ENCODE results near the gene LY6G6F. TPM values are rescaled to one million over a fixed set of nuclear protein-coding genes. Genes with fewer than 3 reads are reported as not detected.

LY6G6F gene
- total RNA-seq, 1 donor: not detected

GRCh38 chr6:31720196-31720770 is 13.6 kb downstream of the LY6G6F start:
- no peak for DNase-seq (ENCODE audit: low read depth)
- no peak for TF ChIP-seq CTCF (IDR thresholded peaks at IDR 0.05; ENCODE audit: insufficient read depth, low read length)
- no peak overlapping the region for H3K4me3 ChIP-seq (ENCODE audit: low read depth, low read length)

- no peak for TF ChIP-seq CTCF (IDR thresholded peaks at IDR 0.05; ENCODE audit: insufficient read depth, low read length)
- no peak for DNase-seq (ENCODE audit: low read depth)
- H3K4me3 ChIP-seq (ENCODE audit: low read depth, low read length): no peak within 1 kb of the TSS
These were observed 14.8 kb downstream of the LY6G6F start, which contains the start of gene LY6G6C for GRCh38 chr6:31721351-31722020. LY6G6C (minus strand) TSS chr6:31721746; CDS start chr6:31721679, 67 bp downstream.

- H3K4me3 ChIP-seq (ENCODE audit: low read depth, low read length): no peak overlapping the region
- no peak for TF ChIP-seq CTCF (IDR thresholded peaks at IDR 0.05; ENCODE audit: insufficient read depth, low read length)
- DNase-seq (ENCODE audit: low read depth): no peak
These were observed 15.5 kb downstream of the LY6G6F start for GRCh38 chr6:31722173-31722572.

GRCh38 chr6:31723245-31723979 is 16.7 kb downstream of the LY6G6F start, which contains the start of gene MPIG6B:
MPIG6B (plus strand) TSS chr6:31723373; CDS start chr6:31723384, 11 bp downstream.
- TF ChIP-seq CTCF (IDR thresholded peaks at IDR 0.05; ENCODE audit: insufficient read depth, low read length): no peak
- no peak within 1 kb of the TSS for H3K4me3 ChIP-seq (ENCODE audit: low read depth, low read length)
- no peak for DNase-seq (ENCODE audit: low read depth)

GRCh38 chr6:31723980-31724691 is 17.5 kb downstream of the LY6G6F start:
- no peak for DNase-seq (ENCODE audit: low read depth)
- no peak overlapping the region for H3K4me3 ChIP-seq (ENCODE audit: low read depth, low read length)
- no peak for TF ChIP-seq CTCF (IDR thresholded peaks at IDR 0.05; ENCODE audit: insufficient read depth, low read length)

GRCh38 chr6:31725502-31726350 is 19.1 kb downstream of the LY6G6F start:
- TF ChIP-seq CTCF (IDR thresholded peaks at IDR 0.05; ENCODE audit: insufficient read depth, low read length): no peak
- no peak overlapping the region for H3K4me3 ChIP-seq (ENCODE audit: low read depth, low read length)
- no peak for DNase-seq (ENCODE audit: low read depth)

Measured in fibroblast of the aortic adventitia (primary cell).